ENCODE measurements around the gene CALML5. TPM values are rescaled to one million over a fixed set of nuclear protein-coding genes. Genes with fewer than 3 reads are reported as not detected.

CALML5 gene
- total and polyA plus RNA-seq, 9 of the 15 experiments (the other 6 are each of a cell fraction or from before 2014, with no cell fraction given): not detected

- TF ChIP-seq E2F8 (IDR thresholded peaks at IDR 0.05; ENCODE audit: low read depth, partially characterized antibody) (peak; percentile 29), MTA1 (IDR thresholded peaks at IDR 0.05; ENCODE audit: borderline replicate concordance) (no peak), ZNF592 (IDR thresholded peaks at IDR 0.05) (peak; percentile 75), KLF1 (tag; IDR thresholded peaks at IDR 0.05) (no peak), SOX6 (IDR thresholded peaks at IDR 0.05) (peak; percentile 59), KLF6 (CRISPR knock-in tag; IDR thresholded peaks at IDR 0.05; ENCODE audit: borderline replicate concordance) (0 out of 2 replicates have a peak, but pooled peaks have one; percentile 41), MYC (IDR thresholded peaks at IDR 0.05; ENCODE audit: low read depth, low read length) (peak; percentile 49; the same call in 1 of the 2 replicates), MYC (CRISPR knock-in tag; IDR thresholded peaks at IDR 0.05; ENCODE audit: borderline replicate concordance, low read depth) (no peak), PHB (CRISPR knock-in tag; IDR thresholded peaks at IDR 0.05) (no peak), ATF1 (CRISPR knock-in tag; IDR thresholded peaks at IDR 0.05) (no peak), ATF1 (tag; IDR thresholded peaks at IDR 0.05) (peak; percentile 59), ZNF740 (CRISPR knock-in tag; IDR thresholded peaks at IDR 0.05) (no peak), ZNF740 (tag; IDR thresholded peaks at IDR 0.05) (no peak)
Measured at GRCh38 chr10:5466451-5467206, 32.7 kb downstream of the CALML5 start (continued).
